Cardiac muscle cell (in vitro differentiated cells and primary cell): ENCODE data around the gene ATXN1L. TPM values are rescaled to one million over a fixed set of nuclear protein-coding genes. Genes with fewer than 3 reads are reported as not detected.
A peak's percentile ranks its signal among the peaks of the same experiment; 100 is the strongest.

Experiments used
- DNase-seq, 2 donors: peaks; one replicate each; pipeline versions ENCODE4 v3.0.0 to v3.0.0-alpha.2; 2010 to 2017; ENCODE audit warnings: low read depth in 1 of 2, low spot score in 1 of 2
- H3K27ac ChIP-seq: fragments of 200-600 bp; sonication (generic); 2 replicates; pipeline ENCODE4 v1.5.1; 2016
- H3K27me3 ChIP-seq: fragments of 200-600 bp; sonication (generic); 2 replicates; pipeline ENCODE4 v1.6.0; 2016; ENCODE audit warnings: control low read depth
- H3K36me3 ChIP-seq: fragments of 200-600 bp; sonication (generic); 2 replicates; pipeline ENCODE4 v1.5.1; 2016; ENCODE audit warnings: control low read depth
- H3K4me1 ChIP-seq: fragments of 200-600 bp; sonication (generic); 2 replicates; pipeline ENCODE4 v1.8.1; 2017; ENCODE audit warnings: low read depth, mild to moderate bottlenecking, mixed run types
- H3K4me3 ChIP-seq: fragments of 200-600 bp; sonication (generic); 2 replicates; pipeline ENCODE4 v1.5.1; 2016; ENCODE audit warnings: mild to moderate bottlenecking
- H3K9me3 ChIP-seq: fragments of 200-600 bp; sonication (generic); 2 replicates; pipeline ENCODE4 v1.5.1; 2017; ENCODE audit warnings: low read depth, mild to moderate bottlenecking, control low read depth
- CTCF ChIP-seq: IDR thresholded peaks from 2 replicates; pipeline ENCODE4 v1.5.1; 2012; ENCODE audit warnings: low read depth, mild to moderate bottlenecking, low read length
- polyA plus RNA-seq: library from polyadenylated mRNA; unstranded; fragments of >200 nt; fragmentation: Nextera tagmentation; extraction: Ambion mirVana; gene quantifications from 2 replicates; pipeline ENCODE4 v1.2.1, GENCODE V29; 2016
- total RNA-seq: library from RNA; depleted of rRNA; stranded (reverse); fragments of >200 nt; gene quantifications from 2 replicates; pipeline ENCODE4 v1.2.3, GENCODE V29; 2016

Gene ATXN1L
- total and polyA plus RNA-seq, 2 experiments from 2014 or later = 6.8 to 20.9 TPM

GRCh38 chr16:71893888-71894228, 48.1 kb downstream of the ATXN1L start:
- no peak for TF ChIP-seq CTCF
- Histone ChIP-seq H3K27me3 (no peaks in the 10 kb centered on the region), H3K36me3 (no peaks in the 10 kb centered on the region), H3K4me3 (peak overlapping the region; percentile 85), H3K4me1 (peaks cover 7% of the 10 kb centered on the region), H3K27ac (peak overlapping the region; percentile 93), H3K9me3 (no peaks in the 10 kb centered on the region)
- no peak for DNase-seq

- peak; percentile 50 to 69 for DNase-seq
- Histone ChIP-seq H3K36me3 (no peaks in the 10 kb centered on the region), H3K27ac (peak overlapping the region; percentile 93), H3K27me3 (no peaks in the 10 kb centered on the region), H3K4me3 (peak overlapping the region; percentile 85), H3K9me3 (no peaks in the 10 kb centered on the region), H3K4me1 (peaks cover 7% of the 10 kb centered on the region)
- no peak for TF ChIP-seq CTCF
Measured at GRCh38 chr16:71894229-71894920, 48.6 kb downstream of the ATXN1L start.

- H3K4me1 ChIP-seq = peaks cover 7% of the 10 kb centered on the region
- TF ChIP-seq CTCF = no peak
- peak; percentile 99 to 100 for DNase-seq
- H3K9me3 ChIP-seq = no peaks in the 10 kb centered on the region
- peak within 1 kb of the TSS; percentile 93 for H3K27ac ChIP-seq
- H3K36me3 ChIP-seq = no peaks in the 10 kb centered on the region
- H3K27me3 ChIP-seq = no peaks in the 10 kb centered on the region
- peak within 1 kb of the TSS; percentile 85 for H3K4me3 ChIP-seq
Measured at GRCh38 chr16:71894921-71895678, 49.3 kb downstream of the ATXN1L start, which contains the start of gene IST1. Gene IST1 (plus strand): TSS chr16:71895531. CDS start chr16:71915641, 20,110 bp downstream.

- peak overlapping the region; percentile 93 for H3K27ac ChIP-seq
- DNase-seq = peak; percentile 39 to 54
Measured at GRCh38 chr16:71895679-71896365, 50.0 kb downstream of the ATXN1L start.

More at GRCh38 chr16:71895679-71896365, 50.0 kb downstream of the ATXN1L start:
- Histone ChIP-seq H3K9me3 (no peaks in the 10 kb centered on the region), H3K36me3 (no peaks in the 10 kb centered on the region), H3K4me3 (peak overlapping the region; percentile 85), H3K4me1 (peaks cover 9% of the 10 kb centered on the region), H3K27me3 (no peaks in the 10 kb centered on the region)
- no peak for TF ChIP-seq CTCF
